Ishikawa (cell line): ENCODE measurements around the gene ABR.

Experiments
- CEBPB ChIP-seq: IDR thresholded peaks from 2 replicates; pipeline ENCODE4 v1.6.1; 2012
- CREB1 ChIP-seq: IDR thresholded peaks from 2 replicates; pipeline ENCODE4 v1.6.1; 2012; ENCODE audit warnings: low read depth
- EGR1 ChIP-seq: IDR thresholded peaks from 2 replicates; pipeline ENCODE4 v1.6.1; 2012
- EP300 ChIP-seq: IDR thresholded peaks from 2 replicates; pipeline ENCODE4 v1.6.1; 2012; ENCODE audit warnings: borderline replicate concordance
- FOXM1 ChIP-seq: IDR thresholded peaks from 2 replicates; pipeline ENCODE4 v1.6.1; 2012; ENCODE audit warnings: low read depth, borderline replicate concordance
- MAX ChIP-seq: IDR thresholded peaks from 2 replicates; pipeline ENCODE4 v1.6.1; 2012
- NFIC ChIP-seq: IDR thresholded peaks from 2 replicates; pipeline ENCODE4 v1.6.1; 2012
- RAD21 ChIP-seq: IDR thresholded peaks from 2 replicates; pipeline ENCODE4 v1.6.1; 2012; ENCODE audit warnings: low read depth
- REST ChIP-seq: IDR thresholded peaks from 2 replicates; pipeline ENCODE4 v1.6.1; 2012; ENCODE audit warnings: low read depth, mild to moderate bottlenecking
- TAF1 ChIP-seq: IDR thresholded peaks from 2 replicates; pipeline ENCODE4 v1.6.1; 2012; ENCODE audit warnings: low read depth, mild to moderate bottlenecking
- TCF12 ChIP-seq: IDR thresholded peaks from 2 replicates; pipeline ENCODE4 v1.6.1; 2012; ENCODE audit warnings: low read depth
- TEAD4 ChIP-seq: IDR thresholded peaks from 2 replicates; pipeline ENCODE4 v1.6.1; 2012
- USF1 ChIP-seq: IDR thresholded peaks from 2 replicates; pipeline ENCODE4 v1.6.1; 2012
- YY1 ChIP-seq: IDR thresholded peaks from 2 replicates; pipeline ENCODE4 v1.6.1; 2012; ENCODE audit warnings: low read depth
- ZBTB7A ChIP-seq: IDR thresholded peaks from 2 replicates; pipeline ENCODE4 v1.6.1; 2012; ENCODE audit warnings: low read depth

ABR gene

GRCh38 chr17:975371-975915, 204.3 kb downstream of the ABR start:
- TF ChIP-seq FOXM1 (no peak), CREB1 (no peak), EGR1 (no peak), TCF12 (no peak), MAX (no peak), RAD21 (no peak), EP300 (no peak), REST (no peak), NFIC (no peak), ZBTB7A (no peak), YY1 (no peak), USF1 (no peak), CEBPB (no peak), TEAD4 (no peak), TAF1 (no peak)

- TF ChIP-seq TEAD4 (peak; percentile 28; the same call in 1 of the 2 replicates), EGR1 (no peak)
These were observed 206.7 kb downstream of the ABR start for GRCh38 chr17:973053-973452.

- TF ChIP-seq ZBTB7A (no peak), TEAD4 (no peak), FOXM1 (no peak), RAD21 (no peak), NFIC (no peak), TAF1 (no peak), EP300 (no peak), YY1 (no peak), CEBPB (no peak), MAX (no peak), USF1 (no peak), TCF12 (no peak), EGR1 (no peak), REST (no peak)
These were observed 209.4 kb downstream of the ABR start for GRCh38 chr17:970364-970763.

GRCh38 chr17:969811-970355, 209.9 kb downstream of the ABR start:
- TF ChIP-seq CREB1 (no peak), CEBPB (no peak), REST (no peak)
